ENCODE results near the gene CBX5. TPM values are rescaled to one million over a fixed set of nuclear protein-coding genes. Genes with fewer than 3 reads are reported as not detected.
A peak's percentile ranks its signal among the peaks of the same experiment; 100 is the strongest.

CBX5 gene
- total and polyA plus RNA-seq, 9 of the 15 experiments (the other 6 are each of a cell fraction or from before 2014, with no cell fraction given): 32.6 to 102 (median 59.2) TPM

- TF ChIP-seq CEBPZ (IDR thresholded peaks at IDR 0.05; ENCODE audit: borderline replicate concordance, low read depth, low read length) (no peak), ZNF695 (CRISPR knock-in tag; IDR thresholded peaks at IDR 0.05) (no peak), ELF4 (CRISPR knock-in tag; IDR thresholded peaks at IDR 0.05) (no peak), ZNF644 (tag; IDR thresholded peaks at IDR 0.05; ENCODE audit: low read depth) (no peak), ZNF408 (CRISPR knock-in tag; IDR thresholded peaks at IDR 0.05; ENCODE audit: low read depth) (no peak), THRA (IDR thresholded peaks at IDR 0.05) (no peak), C11orf30 (IDR thresholded peaks at IDR 0.05; ENCODE audit: low read depth) (no peak), RBBP5 (IDR thresholded peaks at IDR 0.05; ENCODE audit: borderline replicate concordance, insufficient read depth, low read length, poor library complexity, severe bottlenecking) (peak; percentile 18), DIDO1 (tag; IDR thresholded peaks at IDR 0.05; ENCODE audit: low read depth) (no peak), WHSC1 (IDR thresholded peaks at IDR 0.05; ENCODE audit: low read length) (no peak), ZNF444 (CRISPR knock-in tag; IDR thresholded peaks at IDR 0.05) (no peak), HSF4 (CRISPR knock-in tag; IDR thresholded peaks at IDR 0.05; ENCODE audit: borderline replicate concordance) (no peak; the same call in 1 of the 2 replicates), SIRT6 (IDR thresholded peaks at IDR 0.05; ENCODE audit: low read depth, low read length) (no peak), CSDE1 (IDR thresholded peaks at IDR 0.05) (no peak), CHD2 (IDR thresholded peaks at IDR 0.05; ENCODE audit: low read depth, low read length) (no peak), SOX6 (IDR thresholded peaks at IDR 0.05) (peak; percentile 46; the same call in 1 of the 2 replicates), MAFF (IDR thresholded peaks at IDR 0.05; ENCODE audit: low read length) (no peak), CREM (IDR thresholded peaks at IDR 0.05; ENCODE audit: low read depth) (peak; percentile 44; the same call in 1 of the 2 replicates)
Observed at GRCh38 chr12:54296393-54297099, 16.6 kb upstream of the CBX5 start (continued).
